GM21786 (cell line): Measurements from ENCODE around the gene CD69.
"Not testable (repeated sequence)": the region's sequence is repeated elsewhere in the genome, so short reads cannot be mapped to it uniquely, and the experiment has no call there.

Experiments used
- ATAC-seq: cut with Tn5 transposase; IDR thresholded peaks from one replicate; pipeline ENCODE4 v1.9.1; 2021; ENCODE audit not compliant: unreplicated experiment

Gene CD69

DNA sequence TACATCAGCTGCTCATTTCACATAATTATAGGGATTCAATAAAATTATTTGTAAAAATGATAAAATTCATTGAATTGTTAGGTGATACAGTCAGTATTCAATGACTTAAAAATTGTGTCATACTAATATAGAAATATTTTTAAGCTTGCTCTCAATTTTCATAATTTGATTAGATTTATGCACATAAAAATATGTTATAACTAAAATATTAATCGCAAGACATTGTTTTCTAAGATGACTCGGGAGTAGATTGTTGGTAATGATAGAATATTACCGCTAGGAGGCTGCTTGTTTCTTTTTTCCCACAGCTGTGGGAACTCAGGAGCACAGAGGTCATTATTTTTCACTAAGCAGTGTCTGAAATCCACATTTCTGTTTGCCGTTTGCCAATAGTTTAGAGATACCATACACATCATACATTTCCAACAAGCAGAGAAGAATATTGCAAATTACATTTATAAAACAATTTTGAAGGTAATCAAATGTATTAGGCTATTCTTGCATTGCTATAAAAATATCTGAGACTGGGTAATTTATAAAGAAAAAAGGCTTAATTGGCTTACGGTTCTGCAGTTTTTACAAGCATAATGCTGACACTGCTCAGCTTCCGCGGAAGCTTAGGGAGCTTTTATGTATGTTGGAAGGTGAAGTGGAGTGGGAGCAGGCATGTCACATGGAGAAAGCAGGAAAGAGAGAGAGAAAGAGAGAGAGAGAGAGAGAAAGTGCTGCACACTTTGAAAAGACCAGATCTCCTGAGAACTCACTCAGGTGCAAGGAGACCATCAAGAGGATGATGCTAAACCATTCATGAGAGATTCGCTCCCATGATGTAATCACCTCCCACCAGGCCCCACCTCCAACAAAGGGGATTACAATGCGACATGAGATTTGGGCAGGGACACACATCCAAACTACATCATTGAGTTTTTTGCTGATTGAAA lies 9.2 kb downstream of the CD69 start:
- peak; percentile 34 for ATAC-seq

DNA sequence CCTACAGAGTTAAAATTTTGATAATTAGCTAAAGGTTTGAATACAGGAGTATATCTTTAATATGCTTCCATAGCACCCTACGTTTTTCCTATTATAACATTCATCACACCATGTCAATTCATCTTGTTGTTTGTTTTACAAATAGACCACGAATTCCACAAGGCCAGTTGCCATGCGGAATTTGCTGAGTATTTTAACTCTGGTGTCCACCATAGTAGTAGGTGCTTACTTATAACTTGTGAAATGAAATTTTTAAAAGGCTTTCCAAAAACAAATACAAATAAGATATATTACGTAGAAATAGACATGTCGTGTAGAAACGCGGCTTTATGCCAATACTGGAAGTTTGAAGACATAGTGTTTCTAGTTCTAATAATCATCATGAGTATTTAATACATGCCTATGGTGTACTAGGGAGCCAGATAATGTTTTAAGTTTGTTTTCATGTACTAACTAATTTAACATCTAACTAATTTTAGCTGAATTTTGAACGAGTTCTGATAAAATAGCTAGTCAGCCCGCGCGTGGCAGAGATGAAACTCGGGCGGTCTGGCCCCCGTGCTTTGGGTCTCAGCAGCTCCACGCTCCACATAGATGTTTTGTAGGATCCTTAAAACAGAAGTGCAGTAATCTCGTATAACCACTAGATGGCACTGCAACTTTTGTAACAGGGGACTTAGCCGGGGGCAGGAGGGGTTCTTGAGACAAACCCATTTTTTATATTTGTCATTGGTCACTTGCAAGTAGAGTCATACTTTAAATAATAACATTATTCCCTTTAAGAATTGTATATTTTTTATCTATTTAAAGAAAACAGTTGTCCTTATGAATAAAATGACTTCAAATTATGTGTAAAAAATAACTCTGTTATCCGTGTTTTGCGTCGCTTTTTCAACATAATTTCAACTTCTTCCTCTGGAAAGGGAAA lies 10.2 kb downstream of the CD69 start:
- peak; percentile 55 for ATAC-seq

GRCh38 chr12:9749640-9750039 lies 11.1 kb downstream of the CD69 start:
- ATAC-seq = no peak

DNA sequence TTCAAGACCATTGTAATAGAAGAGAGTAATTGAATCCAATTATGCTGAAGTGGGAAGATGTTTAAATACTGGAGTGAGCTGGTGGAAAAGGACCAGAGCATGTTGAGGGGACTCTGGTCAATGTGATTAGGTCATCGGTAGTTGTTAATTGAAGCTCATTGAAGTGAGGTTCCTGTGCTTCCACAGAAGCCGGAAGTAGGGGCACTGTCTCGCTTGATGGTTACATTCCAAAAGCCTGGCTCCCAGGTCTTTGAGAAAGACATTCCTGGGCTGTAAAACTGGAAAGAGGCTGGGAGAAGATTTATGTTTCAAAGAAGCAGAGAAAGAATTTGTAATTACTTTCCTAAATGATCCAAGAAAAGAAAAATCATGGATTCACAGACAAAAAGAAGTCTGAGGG lies 15.5 kb downstream of the CD69 start:
- no peak for ATAC-seq

- ATAC-seq = no peak
These were observed 18.0 kb downstream of the CD69 start for GRCh38 chr12:9742661-9743060.

- peak; percentile 78 for ATAC-seq
These were observed 19.0 kb downstream of the CD69 start for GRCh38 chr12:9741726-9742125.

DNA sequence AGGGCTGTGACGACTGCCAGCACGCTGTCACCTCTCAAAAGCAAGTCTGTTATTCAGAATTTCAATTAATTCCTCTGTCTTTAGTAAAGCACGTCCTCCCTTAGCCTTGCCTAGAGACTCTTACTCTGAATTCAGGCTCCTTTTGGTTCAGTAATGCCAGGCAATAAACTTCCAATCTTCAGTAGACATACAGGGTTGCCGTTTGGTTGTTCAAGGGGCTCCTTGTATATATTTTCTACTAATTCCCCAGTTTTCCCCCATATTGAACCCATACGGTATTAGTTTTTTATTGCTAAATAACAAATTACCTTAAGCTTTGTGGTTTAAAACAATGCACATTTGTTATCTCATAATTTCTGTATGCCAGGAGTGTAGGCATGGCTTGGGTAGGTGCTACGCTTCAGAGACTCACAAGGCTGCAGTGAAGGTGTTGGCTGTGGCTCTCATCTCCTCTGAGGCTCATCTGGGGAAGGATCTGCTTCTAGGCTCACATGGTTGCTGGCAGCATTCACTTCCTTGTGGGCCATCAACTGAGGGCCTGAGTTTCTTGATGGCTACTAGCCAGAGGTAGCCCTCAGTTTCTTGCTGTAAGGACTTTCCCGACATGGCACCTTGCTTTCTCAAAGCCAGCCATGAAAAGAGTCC lies 20.5 kb downstream of the CD69 start:
- no peak for ATAC-seq

DNA sequence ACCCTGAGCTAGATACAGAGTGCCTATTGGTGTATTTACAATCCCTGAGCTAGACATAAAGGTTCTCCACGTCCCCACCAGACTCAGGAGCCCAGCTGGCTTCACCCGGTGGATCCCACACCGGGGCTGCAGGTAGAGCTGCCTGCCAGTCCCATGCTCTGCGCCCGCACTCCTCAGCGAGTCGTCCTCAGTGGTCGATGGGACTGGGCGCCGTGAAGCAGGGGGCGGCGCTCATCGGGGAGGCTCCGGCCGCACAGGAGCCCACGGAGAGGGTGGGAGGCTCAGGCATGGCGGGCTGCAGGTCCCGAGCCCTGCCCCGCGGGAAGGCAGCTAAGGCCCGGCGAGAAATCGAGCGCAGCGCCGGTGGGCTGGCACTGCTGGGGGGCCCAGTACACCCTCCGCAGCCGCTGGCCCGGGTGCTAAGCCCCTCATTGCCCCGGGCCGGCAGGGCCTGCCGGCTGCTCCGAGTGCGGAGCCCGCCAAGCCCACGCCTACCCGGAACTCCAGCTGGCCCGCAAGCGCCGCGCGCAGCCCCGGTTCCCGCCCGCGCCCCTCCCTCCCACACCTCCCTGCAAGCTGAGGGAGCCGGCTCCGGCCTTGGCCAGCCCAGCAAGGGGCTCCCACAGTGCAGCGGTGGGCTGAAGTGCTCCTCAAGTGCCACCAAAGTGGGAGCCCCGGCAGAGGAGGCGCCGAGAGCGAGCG lies 21.1 kb downstream of the CD69 start:
- not testable (repeated sequence) for ATAC-seq

DNA sequence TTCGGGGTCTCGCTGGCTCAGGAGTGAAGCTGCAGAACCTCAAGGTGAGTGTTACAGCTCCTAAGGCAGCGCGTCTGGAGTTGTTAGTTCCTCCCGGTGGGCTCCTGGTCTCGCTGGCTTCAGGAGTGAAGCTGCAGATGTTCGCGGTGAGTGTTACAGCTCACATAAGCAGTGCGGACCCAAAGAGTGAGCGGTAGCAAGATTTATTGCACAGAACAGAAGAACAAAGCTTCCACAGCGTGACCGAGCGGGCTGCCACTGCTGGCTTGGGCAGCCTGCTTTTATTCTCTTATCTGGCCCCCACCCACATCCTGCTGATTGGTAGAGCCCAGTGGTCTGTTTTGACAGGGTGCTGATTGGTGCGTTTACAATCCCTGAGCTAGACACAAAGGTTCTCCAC lies 21.8 kb downstream of the CD69 start:
- not testable (repeated sequence) for ATAC-seq

DNA sequence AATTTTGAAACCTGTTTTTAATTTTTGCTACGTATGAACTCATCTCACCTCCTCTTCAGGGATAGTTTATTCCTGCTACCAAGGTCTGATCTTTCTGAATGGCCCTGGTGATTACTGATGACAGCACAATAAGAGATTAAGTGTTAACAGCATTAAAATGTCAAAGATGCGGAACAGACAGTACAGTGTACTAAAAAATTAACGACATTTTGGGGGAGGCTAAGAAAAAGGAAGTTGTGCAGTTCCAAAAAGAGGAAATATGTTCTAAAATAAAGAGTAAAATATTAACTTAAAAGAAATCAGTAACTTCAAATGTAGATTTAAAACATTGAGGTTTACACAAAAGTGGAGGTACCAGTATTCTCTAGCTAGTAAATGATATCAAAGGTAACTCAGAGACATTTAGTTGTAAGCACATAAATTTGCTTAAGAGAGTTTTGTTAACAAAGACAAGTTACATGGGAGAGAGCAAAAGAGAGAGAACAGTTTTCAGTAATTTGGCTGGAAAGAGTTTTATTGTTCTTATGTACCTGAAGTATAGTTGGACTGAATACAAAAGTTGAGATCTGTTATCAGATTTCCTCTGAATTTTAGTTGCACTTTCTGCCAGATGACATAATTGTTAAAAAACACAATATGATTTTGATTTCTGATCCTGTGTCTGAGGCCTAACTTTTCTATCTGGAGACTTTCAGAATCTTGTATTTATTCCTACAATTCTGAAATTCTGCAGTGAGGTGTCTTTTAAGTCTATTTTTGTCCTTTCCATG lies 23.6 kb downstream of the CD69 start:
- ATAC-seq = no peak

DNA sequence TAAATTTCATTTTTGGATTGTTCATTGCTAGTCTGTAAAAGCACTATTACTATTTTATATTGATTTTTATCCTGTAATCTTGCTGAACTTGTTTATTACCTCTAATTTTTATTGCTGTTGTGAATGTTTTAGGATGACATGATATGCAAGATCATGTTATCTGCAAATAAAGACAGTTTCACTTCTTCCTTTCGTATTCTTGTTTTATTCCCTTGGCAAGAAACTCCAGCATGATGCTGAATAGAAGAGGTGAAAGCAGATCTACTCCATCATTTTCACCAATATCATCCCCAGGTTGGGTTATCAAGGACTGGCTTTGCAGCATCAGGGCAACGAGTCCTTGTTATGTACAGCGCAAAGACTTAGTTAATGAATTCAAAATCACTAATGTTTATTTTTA lies 25.1 kb downstream of the CD69 start:
- no peak for ATAC-seq

DNA sequence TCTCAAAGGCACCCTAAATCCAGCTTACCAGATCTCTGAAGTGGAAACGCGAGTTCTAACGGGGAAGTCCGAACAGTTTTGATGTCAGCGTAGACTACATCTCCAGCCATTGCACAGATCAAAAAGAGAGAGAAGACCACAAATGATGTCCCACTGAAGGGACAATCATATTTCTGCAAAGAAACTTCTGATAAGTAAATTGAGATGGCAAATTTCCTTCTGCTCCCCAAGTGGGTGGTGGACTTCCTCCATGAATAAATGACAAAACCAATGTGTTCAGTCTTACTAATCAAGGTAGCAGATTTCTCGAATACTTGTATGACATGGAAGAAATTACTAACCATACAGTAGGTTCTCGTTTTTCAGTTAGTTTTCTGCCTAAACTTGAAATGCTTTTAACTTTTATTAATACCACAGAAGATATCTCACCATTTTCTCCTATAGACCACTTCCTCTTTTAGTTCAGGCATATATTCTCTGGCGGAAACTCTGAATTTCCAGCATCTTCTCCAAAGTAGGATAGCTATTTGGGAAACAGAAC lies 27.7 kb downstream of the CD69 start, which contains the start of gene CLECL1:
Gene CLECL1 (minus strand): TSS at position 177 of the 541 bp plus-strand sequence.
- ATAC-seq = peak; percentile 36

DNA sequence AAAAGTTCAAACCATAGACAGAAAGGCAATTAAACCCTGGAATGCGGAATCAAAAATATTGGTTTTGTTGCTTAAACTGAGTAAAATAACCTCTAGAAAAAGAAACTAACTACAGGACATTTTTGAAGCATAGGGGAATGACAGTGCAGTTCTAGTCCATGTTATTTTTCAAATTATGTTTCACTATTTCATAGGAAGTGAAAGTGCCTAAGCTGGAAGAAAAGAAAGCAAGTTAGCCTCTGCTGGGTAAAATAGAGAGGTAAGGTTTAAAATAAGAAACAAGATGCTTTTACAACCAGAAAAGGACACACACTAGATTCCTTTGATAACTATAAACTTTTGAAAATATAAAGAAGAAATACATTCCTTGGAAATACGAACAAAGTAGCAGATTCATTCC lies 28.9 kb downstream of the CD69 start:
- ATAC-seq = no peak

GRCh38 chr12:9731393-9731792 lies 29.3 kb downstream of the CD69 start:
- ATAC-seq = no peak

- ATAC-seq = no peak
These were observed 30.1 kb downstream of the CD69 start for GRCh38 chr12:9730591-9730990.

DNA sequence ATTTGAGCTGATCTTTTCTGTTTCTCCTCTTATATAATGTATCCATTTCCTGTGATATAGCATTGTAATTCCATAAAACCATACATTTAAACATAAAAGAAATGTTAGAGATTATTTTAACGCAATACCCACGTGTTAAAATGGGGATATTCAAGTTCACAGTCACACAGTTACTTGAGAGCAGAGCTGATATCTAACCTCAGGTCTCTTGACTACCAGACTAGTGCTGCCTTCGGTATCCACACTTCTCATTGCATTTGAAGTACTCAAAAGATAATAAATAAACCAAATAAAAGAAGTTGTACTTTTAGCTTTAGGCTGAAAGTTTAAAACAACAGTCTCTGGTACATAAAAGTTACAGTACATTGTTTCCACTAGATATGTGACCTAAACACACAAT lies 30.7 kb downstream of the CD69 start:
- ATAC-seq = no peak

GRCh38 chr12:9729082-9729481 lies 31.6 kb downstream of the CD69 start:
- ATAC-seq = no peak

- ATAC-seq = no peak
These were observed 32.9 kb downstream of the CD69 start for GRCh38 chr12:9727813-9728212.

DNA sequence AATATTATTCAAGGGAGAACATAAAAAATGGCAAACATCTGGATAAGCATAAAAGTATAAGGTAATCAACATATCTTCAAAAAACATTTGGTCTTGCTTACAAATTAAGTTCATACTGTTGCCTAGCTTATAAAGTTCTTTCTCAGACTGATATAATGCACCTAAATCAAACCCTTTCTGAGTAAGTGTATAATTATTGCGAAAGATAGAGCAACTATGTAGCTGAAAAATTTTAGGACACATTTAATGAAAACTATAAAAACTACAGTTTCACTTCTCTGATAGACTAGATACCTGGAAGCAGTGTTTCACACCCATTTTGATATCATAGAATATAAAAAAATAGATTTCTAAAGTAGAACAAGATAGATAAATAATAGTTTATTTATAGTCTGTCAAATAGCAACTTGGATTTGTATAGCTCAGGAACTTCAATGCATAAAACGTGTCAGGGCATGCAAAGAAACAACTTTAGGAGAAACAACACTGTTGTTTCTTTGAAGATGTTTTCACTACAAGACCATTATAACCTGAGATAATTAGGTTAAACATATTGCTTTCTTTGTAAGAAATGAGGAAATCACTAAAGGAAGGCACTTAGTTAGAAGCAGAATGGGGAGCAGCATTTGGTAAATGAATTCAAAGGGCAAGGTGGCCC lies 35.4 kb downstream of the CD69 start:
- ATAC-seq = no peak
